HepG2 (cell line): Measurements from ENCODE around the gene HLA-F.

Source experiments
- ARID2 ChIP-seq: sonication (generic); formaldehyde crosslinking; IDR thresholded peaks from 2 replicates; pipeline ENCODE4 v1.8.1; 2022; ENCODE audit warnings: mild to moderate bottlenecking, missing genetic modification reagents, borderline replicate concordance
- ASH2L ChIP-seq: fragments of 300-600, 200-600 bp; sonication (generic); IDR thresholded peaks from 2 replicates; pipeline ENCODE4 v1.7.0; 2017; ENCODE audit warnings: low read depth, mild to moderate bottlenecking, moderate library complexity, mixed read lengths, low read length; ENCODE audit not compliant: insufficient read length
- GPBP1L1 ChIP-seq: sonication (generic); formaldehyde crosslinking; IDR thresholded peaks from 2 replicates; pipeline ENCODE4 v1.5.0; 2020; ENCODE audit warnings: mild to moderate bottlenecking, missing genetic modification reagents
- KAT2B ChIP-seq: fragments of 150-350 bp; IDR thresholded peaks from 2 replicates; pipeline ENCODE4 v1.6.1; 2014; ENCODE audit warnings: low read depth, low read length, borderline replicate concordance
- POLR2A ChIP-seq, 2 experiments: IDR thresholded peaks; 2 replicates each; pipeline ENCODE4 v1.6.1; 2011; ENCODE audit warnings: low read depth in 2 of 2, low read length in 2 of 2, mild to moderate bottlenecking in 1 of 2, moderate library complexity in 1 of 2; ENCODE audit not compliant: insufficient read depth in 1 of 2
- SMYD3 ChIP-seq: sonication (generic); formaldehyde crosslinking; IDR thresholded peaks from 2 replicates; pipeline ENCODE4 v1.8.1; 2023; ENCODE audit warnings: mild to moderate bottlenecking, missing genetic modification reagents
- TAF1 ChIP-seq: sonication (generic); formaldehyde crosslinking; IDR thresholded peaks from 2 replicates; pipeline ENCODE4 v1.4.0; 2020; ENCODE audit warnings: missing genetic modification reagents
- TP53 ChIP-seq: sonication (generic); formaldehyde crosslinking; conservative IDR thresholded peaks from 2 replicates; pipeline ENCODE4 v1.4.0; 2020; ENCODE audit warnings: missing genetic modification reagents
- ZNF546 ChIP-seq: sonication (generic); formaldehyde crosslinking; conservative IDR thresholded peaks from 2 replicates; pipeline ENCODE4 v1.8.1; 2023; ENCODE audit warnings: mild to moderate bottlenecking, missing genetic modification reagents
- ZNF563 ChIP-seq: sonication (generic); formaldehyde crosslinking; IDR thresholded peaks from 2 replicates; pipeline ENCODE4 v1.8.0; 2022; ENCODE audit warnings: mild to moderate bottlenecking, moderate library complexity, missing genetic modification reagents
- ZNF773 ChIP-seq: sonication (generic); formaldehyde crosslinking; IDR thresholded peaks from 2 replicates; pipeline ENCODE4 v1.4.0; 2020; ENCODE audit warnings: missing genetic modification reagents, borderline replicate concordance
- TF ChIP-seq, protein P1 (sequence below): IDR thresholded peaks from 2 replicates; pipeline ENCODE4 v1.6.1; 2012; ENCODE audit warnings: inconsistent platforms
- TF ChIP-seq, protein P2 (sequence below), 2 experiments: IDR thresholded peaks; 2 replicates each; pipeline ENCODE4 v1.6.1; 2011 to 2012; ENCODE audit warnings: low read length in 2 of 2, borderline replicate concordance in 1 of 2, low read depth in 1 of 2, mild to moderate bottlenecking in 1 of 2, moderate library complexity in 1 of 2
- TF ChIP-seq, protein P3 (sequence below): sonication (generic); formaldehyde crosslinking; IDR thresholded peaks from 2 replicates; pipeline ENCODE4 v1.8.1; 2023; ENCODE audit warnings: mild to moderate bottlenecking, missing genetic modification reagents, borderline replicate concordance

- TF ChIP-seq POLR2A (IDR thresholded peaks at IDR 0.05; ENCODE audit: insufficient read depth in 1 of 2, low read depth in 2 of 2, low read length in 2 of 2) (no peak), ZNF563 (CRISPR knock-in tag) (no peak), SMYD3 (CRISPR knock-in tag) (no peak), GPBP1L1 (CRISPR knock-in tag) (no peak), ZNF546 (no peak), ARID2 (CRISPR knock-in tag) (no peak), ASH2L (no peak), KAT2B (no peak), ZNF773 (CRISPR knock-in tag) (no peak), TAF1 (CRISPR knock-in tag) (no peak), TP53 (CRISPR knock-in tag) (no peak)
- TF ChIP-seq, protein P1, sequence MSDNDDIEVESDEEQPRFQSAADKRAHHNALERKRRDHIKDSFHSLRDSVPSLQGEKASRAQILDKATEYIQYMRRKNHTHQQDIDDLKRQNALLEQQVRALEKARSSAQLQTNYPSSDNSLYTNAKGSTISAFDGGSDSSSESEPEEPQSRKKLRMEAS: no peak
- TF ChIP-seq, protein P2, sequence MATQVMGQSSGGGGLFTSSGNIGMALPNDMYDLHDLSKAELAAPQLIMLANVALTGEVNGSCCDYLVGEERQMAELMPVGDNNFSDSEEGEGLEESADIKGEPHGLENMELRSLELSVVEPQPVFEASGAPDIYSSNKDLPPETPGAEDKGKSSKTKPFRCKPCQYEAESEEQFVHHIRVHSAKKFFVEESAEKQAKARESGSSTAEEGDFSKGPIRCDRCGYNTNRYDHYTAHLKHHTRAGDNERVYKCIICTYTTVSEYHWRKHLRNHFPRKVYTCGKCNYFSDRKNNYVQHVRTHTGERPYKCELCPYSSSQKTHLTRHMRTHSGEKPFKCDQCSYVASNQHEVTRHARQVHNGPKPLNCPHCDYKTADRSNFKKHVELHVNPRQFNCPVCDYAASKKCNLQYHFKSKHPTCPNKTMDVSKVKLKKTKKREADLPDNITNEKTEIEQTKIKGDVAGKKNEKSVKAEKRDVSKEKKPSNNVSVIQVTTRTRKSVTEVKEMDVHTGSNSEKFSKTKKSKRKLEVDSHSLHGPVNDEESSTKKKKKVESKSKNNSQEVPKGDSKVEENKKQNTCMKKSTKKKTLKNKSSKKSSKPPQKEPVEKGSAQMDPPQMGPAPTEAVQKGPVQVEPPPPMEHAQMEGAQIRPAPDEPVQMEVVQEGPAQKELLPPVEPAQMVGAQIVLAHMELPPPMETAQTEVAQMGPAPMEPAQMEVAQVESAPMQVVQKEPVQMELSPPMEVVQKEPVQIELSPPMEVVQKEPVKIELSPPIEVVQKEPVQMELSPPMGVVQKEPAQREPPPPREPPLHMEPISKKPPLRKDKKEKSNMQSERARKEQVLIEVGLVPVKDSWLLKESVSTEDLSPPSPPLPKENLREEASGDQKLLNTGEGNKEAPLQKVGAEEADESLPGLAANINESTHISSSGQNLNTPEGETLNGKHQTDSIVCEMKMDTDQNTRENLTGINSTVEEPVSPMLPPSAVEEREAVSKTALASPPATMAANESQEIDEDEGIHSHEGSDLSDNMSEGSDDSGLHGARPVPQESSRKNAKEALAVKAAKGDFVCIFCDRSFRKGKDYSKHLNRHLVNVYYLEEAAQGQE (IDR thresholded peaks at IDR 0.05; ENCODE audit: borderline replicate concordance in 1 of 2, low read depth in 1 of 2, low read length in 2 of 2): no peak
- TF ChIP-seq, protein P3, sequence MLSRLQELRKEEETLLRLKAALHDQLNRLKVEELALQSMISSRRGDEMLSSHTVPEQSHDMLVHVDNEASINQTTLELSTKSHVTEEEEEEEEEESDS (CRISPR knock-in tag): no peak
Measured at GRCh38 chr6:29743025-29743424, 19.8 kb downstream of the HLA-F start.
